ENCODE results near the gene RBBP4.

The RBBP4 gene

DNA sequence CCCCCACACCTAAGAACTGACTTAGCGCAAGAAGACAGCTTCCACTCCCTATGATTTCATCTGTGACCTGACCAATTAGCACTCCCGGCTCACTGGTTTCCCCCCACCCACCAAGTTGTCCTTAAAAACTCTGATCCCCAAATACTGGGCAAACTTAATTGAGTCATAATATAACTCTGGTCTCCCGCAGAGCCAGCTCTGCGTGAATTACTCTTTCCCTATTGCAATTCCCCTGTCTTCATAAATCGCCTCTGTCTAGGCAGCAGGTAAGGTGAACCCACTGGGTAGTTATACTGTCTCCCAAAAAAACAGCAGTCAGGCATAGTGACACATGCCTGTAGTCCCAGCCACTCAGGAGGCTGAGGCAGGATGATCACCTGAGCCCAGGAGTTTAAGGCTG is 37.5 kb upstream of the RBBP4 start:
- TF ChIP-seq, protein P1, sequence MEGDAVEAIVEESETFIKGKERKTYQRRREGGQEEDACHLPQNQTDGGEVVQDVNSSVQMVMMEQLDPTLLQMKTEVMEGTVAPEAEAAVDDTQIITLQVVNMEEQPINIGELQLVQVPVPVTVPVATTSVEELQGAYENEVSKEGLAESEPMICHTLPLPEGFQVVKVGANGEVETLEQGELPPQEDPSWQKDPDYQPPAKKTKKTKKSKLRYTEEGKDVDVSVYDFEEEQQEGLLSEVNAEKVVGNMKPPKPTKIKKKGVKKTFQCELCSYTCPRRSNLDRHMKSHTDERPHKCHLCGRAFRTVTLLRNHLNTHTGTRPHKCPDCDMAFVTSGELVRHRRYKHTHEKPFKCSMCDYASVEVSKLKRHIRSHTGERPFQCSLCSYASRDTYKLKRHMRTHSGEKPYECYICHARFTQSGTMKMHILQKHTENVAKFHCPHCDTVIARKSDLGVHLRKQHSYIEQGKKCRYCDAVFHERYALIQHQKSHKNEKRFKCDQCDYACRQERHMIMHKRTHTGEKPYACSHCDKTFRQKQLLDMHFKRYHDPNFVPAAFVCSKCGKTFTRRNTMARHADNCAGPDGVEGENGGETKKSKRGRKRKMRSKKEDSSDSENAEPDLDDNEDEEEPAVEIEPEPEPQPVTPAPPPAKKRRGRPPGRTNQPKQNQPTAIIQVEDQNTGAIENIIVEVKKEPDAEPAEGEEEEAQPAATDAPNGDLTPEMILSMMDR (IDR thresholded peaks at IDR 0.05; ENCODE audit: low read depth, low read length, missing control alignments): no peak
- in situ Hi-C loops (cut with HindIII; ENCODE audit: low sequenced_read_pairs): no loop called here
- no peak overlapping the region for H3K4me3 ChIP-seq (ENCODE audit: low read depth, low read length)
- DNase-seq (ENCODE audit: low read depth): no peak

DNA sequence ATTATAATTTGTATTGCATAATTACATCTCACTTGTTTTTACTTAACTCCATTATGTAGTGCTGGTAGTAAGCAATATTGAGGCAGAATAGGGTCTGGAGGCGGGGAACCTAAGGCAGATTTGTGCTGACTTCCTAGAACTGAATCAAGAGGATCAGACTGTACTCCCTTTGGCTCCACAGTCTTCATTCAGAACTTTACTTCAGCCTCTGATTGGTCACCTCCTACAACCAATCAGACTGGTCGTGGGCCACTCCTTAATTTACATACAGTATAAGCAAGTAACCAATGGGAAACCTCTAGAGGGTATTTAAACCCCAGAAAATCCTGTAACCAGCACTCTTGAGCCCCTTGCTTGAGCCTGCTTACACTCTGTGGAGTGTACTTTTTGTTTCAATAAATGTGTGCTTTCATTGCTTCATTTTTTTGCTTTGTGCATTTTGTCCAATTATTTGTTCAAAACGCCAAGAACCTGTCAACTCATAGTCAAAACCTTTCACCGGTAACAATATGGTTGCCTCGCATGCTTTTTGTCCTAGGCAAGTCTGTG is 32.3 kb upstream of the RBBP4 start:
- TF ChIP-seq, protein P1 (IDR thresholded peaks at IDR 0.05; ENCODE audit: low read depth, low read length, missing control alignments): no peak
- no peak overlapping the region for H3K4me3 ChIP-seq (ENCODE audit: low read depth, low read length)
- DNase-seq (ENCODE audit: low read depth): no peak
- in situ Hi-C loops (cut with HindIII; ENCODE audit: low sequenced_read_pairs): no loop called here

DNA sequence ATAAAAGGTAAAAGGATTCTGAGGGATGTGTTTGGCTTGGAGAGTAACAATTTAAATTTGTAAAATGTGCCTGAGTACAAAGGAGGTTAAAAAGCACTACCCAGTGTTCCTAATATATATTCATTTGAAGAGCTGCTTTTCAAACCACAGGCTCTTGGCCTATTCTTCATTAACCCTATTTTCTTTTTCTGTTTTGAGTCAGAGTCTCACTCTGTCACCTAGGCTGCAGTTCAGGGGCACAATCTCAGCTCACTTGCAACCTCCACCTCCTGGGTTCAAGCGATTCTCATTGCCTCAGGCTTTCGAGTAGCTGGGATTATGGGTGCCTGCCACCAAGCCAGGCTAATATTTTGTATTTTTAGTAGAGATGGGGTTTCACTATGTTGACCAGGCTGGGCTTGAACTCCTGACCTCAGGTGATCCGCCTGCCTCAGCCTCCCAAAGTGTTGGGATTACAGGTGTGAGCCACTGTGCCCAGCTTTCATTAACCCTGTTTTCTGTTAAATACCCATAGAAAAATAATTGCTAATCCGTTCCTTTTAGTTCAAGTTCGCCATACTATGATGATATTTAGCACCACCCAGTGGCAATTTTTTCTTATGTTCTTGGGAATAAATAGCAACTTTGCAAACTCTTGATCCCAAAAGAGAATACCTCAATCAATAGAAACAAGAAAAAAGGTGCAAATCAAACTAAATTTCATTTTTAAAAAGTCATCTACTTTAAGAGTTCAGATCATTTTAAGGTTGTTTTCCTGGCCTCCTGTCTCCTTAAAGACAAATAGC is 31.1 kb upstream of the RBBP4 start:
- in situ Hi-C loops (cut with HindIII; ENCODE audit: low sequenced_read_pairs): no loop called here
- DNase-seq (ENCODE audit: low read depth): no peak
- TF ChIP-seq, protein P1 (IDR thresholded peaks at IDR 0.05; ENCODE audit: low read depth, low read length, missing control alignments): no peak

DNA sequence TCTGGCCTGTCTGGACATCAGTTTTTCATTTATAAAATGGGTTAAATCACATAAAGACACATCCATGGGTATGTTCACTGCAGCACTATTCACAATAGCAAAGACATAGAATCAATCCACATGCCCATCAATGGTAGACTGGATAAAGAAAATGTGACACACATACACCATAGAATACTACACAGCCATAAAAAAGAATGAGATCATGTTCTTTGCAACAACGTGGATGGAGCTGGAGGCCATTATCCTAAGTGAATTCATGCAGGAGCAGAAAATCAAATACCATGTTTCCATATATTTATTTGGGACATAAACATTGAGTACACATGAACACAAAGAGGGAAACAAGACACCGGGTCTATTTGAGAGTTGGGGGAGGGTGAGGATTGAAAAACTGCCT is 28.8 kb upstream of the RBBP4 start:
- TF ChIP-seq, protein P1 (IDR thresholded peaks at IDR 0.05; ENCODE audit: low read depth, low read length, missing control alignments): no peak
- H3K4me3 ChIP-seq (ENCODE audit: low read depth, low read length): no peak overlapping the region
- no peak for DNase-seq (ENCODE audit: low read depth)
- in situ Hi-C loops (cut with HindIII; ENCODE audit: low sequenced_read_pairs): no loop called here

More for the DNA sequence above, 31.1 kb upstream of the RBBP4 start:
- H3K4me3 ChIP-seq (ENCODE audit: low read depth, low read length): no peak overlapping the region

DNA sequence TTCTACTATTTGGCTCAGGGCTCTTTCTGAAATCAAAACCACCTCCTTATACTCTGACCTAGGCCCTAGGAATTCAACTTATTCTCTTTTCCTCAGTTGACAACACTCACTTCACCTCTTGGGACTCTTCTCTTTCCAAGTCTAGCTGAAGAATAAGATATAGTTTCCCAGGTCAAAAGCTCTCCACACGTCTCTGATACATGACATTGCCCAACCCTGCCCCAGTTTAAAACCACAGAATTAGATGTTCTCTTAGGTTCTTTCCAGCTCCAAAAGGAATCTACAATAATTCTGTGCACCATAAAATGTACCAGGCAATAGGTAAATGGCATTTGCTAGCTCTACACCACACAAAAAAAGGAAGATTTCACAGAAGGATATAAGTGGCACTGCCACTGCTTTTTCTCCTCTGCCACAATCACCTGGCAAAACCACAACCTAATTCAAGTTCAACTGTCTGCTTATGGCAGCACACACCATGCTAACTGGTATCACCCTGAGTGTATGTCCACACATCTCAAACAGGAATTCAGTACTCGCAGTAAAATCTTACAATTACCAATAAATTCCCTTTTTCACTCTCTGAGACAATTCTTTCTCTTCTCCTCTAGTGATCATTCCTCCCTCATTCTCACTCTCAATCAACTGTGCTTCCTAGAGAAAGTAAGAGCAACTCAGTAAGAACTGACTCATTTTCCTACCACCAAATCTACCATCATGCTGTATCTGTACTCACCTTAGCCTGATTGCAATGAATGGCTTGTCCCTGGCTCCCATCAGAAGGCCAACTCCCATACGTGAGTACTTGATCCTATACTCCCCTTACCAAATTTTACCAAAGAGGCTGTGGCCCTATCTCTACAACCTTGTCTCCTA is 28.0 kb upstream of the RBBP4 start:
- TF ChIP-seq, protein P1 (IDR thresholded peaks at IDR 0.05; ENCODE audit: low read depth, low read length, missing control alignments): no peak
- in situ Hi-C loops (cut with HindIII; ENCODE audit: low sequenced_read_pairs): no loop called here
- no peak overlapping the region for H3K4me3 ChIP-seq (ENCODE audit: low read depth, low read length)
- DNase-seq (ENCODE audit: low read depth): no peak

DNA sequence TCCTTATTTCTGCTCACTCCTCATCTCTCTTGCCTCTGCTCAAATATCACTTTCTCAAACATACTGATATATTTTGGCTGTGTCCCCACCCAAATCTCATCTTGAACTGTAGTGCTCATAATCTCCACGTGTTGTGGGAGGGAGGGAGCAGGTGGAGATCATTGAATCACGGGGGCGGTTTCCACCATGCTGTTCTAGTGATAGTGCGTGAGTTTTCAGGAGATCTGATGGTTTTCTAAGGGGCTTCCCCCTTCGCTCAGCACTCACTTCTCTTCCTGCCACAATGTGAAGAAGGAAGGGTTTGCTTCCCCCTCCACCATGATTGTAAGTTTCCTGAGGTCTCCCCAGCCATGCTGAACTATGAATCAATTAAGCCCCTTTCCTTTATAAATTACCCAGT is 27.2 kb upstream of the RBBP4 start:
- DNase-seq (ENCODE audit: low read depth): no peak
- in situ Hi-C loops (cut with HindIII; ENCODE audit: low sequenced_read_pairs): no loop called here
- no peak overlapping the region for H3K4me3 ChIP-seq (ENCODE audit: low read depth, low read length)
- TF ChIP-seq, protein P1 (IDR thresholded peaks at IDR 0.05; ENCODE audit: low read depth, low read length, missing control alignments): no peak

All from astrocyte of the cerebellum (primary cell).